ENCODE measurements around the gene AFAP1. TPM values are rescaled to one million over a fixed set of nuclear protein-coding genes. Genes with fewer than 3 reads are reported as not detected.
A peak's percentile ranks its signal among the peaks of the same experiment; 100 is the strongest.

The AFAP1 gene
- total RNA-seq, 1 donor from 2014 or later: 27.8 TPM

DNA sequence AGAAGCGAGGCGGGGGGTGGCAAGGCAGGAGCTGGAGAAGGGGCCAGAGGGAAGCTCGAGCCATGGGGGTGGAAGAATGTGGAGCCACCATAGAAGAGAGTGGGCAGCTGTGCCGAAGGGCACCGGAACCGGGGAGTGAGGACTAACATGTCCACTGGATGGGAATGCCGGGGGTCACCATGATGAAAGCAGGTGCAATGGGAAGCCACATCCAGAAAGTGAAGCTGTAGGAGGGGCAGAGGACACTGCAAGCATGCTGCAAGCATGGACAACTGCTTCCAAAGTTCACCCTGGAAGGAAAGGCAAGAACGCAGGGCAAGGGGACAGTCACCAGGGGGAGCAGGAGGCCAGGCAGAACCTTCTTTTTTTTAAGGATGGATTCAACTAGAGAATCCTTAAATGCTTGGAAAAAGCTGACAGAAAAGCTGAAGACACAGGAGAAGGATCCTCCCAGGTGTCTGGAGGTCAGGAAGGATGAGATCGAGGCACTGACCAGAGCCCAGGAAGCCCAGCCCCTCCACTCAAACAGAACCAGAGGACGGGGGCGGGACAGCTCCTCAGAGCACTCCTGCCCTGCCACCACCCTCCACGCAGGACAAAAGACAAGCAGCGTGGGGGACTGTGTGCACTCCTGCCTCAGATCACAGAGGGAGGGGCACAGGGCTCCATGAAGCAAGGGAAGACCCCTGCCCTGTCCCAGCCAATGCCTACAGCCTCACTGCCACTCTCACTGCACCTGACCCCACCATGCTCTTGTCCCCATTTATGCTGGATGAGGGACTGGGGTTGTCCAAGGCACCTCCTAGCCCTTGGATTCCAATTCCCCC lies 169.2 kb downstream of the AFAP1 start:
- DNase-seq (ENCODE audit: low spot score): peak; percentile 47
- peaks cover 10% of the 10 kb centered on the region for H3K27me3 Mint-ChIP-seq (ENCODE audit: unreplicated experiment)

DNA sequence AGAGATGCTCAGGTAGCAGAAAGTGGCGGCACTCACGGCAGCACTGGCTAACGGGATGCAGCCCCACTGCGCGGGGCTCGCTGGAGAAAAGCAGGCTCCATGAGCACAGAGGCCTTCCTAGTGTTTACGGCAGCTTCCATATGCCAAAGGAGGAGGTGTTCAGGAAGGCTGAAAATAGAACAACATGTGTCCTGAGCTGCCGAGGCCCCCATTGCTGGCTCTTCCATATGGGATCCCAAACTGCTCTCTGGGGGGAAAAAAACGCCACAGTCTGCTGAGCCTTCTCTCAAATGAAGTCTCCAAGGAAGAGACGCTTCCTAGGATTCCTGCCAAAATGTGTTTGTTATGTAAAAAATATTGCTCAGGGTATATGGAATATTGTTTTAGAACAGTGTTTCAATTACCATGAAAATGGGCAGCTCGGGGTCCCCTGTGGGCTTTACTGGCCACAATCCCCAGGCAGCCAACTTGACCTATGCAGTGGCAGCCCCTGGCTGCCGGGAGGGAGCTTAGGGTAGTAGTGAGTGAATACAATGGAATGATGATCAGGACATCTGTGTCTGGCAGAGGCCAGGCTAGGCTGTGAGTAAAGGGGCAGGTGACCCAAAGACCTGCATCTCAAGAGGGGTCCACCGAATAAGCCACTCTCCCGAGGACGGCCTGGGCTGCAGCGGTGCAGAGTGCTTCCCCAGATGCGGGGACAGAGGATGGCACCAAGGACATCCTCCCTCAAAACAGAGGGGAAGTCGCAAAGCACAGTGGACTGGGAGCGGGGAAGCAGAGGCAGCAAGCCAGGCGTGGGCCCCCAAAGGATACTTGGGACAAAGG lies 170.1 kb downstream of the AFAP1 start:
- Mint-ChIP-seq H3K36me3 (ENCODE audit: low read depth, unreplicated experiment) (peaks cover 52% of the 10 kb centered on the region), H3K4me3 (ENCODE audit: unreplicated experiment) (no peak overlapping the region), H3K9me3 (ENCODE audit: unreplicated experiment) (no peaks in the 10 kb centered on the region), H3K4me1 (ENCODE audit: unreplicated experiment) (peaks cover 4% of the 10 kb centered on the region), H3K27me3 (ENCODE audit: unreplicated experiment) (peaks cover 10% of the 10 kb centered on the region), H3K27ac (ENCODE audit: unreplicated experiment) (no peak overlapping the region)
- no peak for DNase-seq (ENCODE audit: low spot score)
- TF ChIP-seq, protein P1, sequence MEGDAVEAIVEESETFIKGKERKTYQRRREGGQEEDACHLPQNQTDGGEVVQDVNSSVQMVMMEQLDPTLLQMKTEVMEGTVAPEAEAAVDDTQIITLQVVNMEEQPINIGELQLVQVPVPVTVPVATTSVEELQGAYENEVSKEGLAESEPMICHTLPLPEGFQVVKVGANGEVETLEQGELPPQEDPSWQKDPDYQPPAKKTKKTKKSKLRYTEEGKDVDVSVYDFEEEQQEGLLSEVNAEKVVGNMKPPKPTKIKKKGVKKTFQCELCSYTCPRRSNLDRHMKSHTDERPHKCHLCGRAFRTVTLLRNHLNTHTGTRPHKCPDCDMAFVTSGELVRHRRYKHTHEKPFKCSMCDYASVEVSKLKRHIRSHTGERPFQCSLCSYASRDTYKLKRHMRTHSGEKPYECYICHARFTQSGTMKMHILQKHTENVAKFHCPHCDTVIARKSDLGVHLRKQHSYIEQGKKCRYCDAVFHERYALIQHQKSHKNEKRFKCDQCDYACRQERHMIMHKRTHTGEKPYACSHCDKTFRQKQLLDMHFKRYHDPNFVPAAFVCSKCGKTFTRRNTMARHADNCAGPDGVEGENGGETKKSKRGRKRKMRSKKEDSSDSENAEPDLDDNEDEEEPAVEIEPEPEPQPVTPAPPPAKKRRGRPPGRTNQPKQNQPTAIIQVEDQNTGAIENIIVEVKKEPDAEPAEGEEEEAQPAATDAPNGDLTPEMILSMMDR (IDR thresholded peaks at IDR 0.05; ENCODE audit: unreplicated experiment): no peak

More for the DNA sequence above, 169.2 kb downstream of the AFAP1 start:
- no peak overlapping the region for H3K27ac Mint-ChIP-seq (ENCODE audit: unreplicated experiment)
- peaks cover 4% of the 10 kb centered on the region for H3K4me1 Mint-ChIP-seq (ENCODE audit: unreplicated experiment)
- H3K4me3 Mint-ChIP-seq (ENCODE audit: unreplicated experiment): no peak overlapping the region
- peaks cover 55% of the 10 kb centered on the region for H3K36me3 Mint-ChIP-seq (ENCODE audit: low read depth, unreplicated experiment)
- TF ChIP-seq, protein P1 (IDR thresholded peaks at IDR 0.05; ENCODE audit: unreplicated experiment): peak; percentile 14
- H3K9me3 Mint-ChIP-seq (ENCODE audit: unreplicated experiment): no peaks in the 10 kb centered on the region

DNA sequence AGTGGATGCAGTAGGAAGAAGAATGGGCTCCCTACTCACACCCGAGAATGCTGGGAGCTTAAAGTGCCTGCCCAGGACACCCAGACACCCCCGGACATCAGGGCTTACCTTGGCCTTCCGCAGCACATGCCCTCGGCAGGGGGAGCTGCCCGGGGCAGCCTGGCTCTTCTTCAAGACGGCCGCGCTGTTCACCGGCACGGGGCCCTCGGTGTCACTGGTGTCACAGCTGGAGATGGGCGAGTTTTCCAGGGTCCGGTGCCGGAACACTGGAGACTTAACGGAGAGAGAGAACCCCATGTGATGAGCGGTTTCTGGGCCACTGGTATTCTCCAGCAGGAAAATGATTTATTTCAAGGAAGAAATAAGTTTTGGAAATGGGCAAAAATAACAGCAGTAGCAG lies 170.9 kb downstream of the AFAP1 start:
- TF ChIP-seq, protein P1 (IDR thresholded peaks at IDR 0.05; ENCODE audit: unreplicated experiment): no peak
- H3K9me3 Mint-ChIP-seq (ENCODE audit: unreplicated experiment): no peaks in the 10 kb centered on the region
- peaks cover 10% of the 10 kb centered on the region for H3K27me3 Mint-ChIP-seq (ENCODE audit: unreplicated experiment)
- H3K36me3 Mint-ChIP-seq (ENCODE audit: low read depth, unreplicated experiment): peaks cover 46% of the 10 kb centered on the region
- peaks cover 4% of the 10 kb centered on the region for H3K4me1 Mint-ChIP-seq (ENCODE audit: unreplicated experiment)
- H3K4me3 Mint-ChIP-seq (ENCODE audit: unreplicated experiment): peak overlapping the region; percentile 59
- no peak for DNase-seq (ENCODE audit: low spot score)
- no peak overlapping the region for H3K27ac Mint-ChIP-seq (ENCODE audit: unreplicated experiment)

DNA sequence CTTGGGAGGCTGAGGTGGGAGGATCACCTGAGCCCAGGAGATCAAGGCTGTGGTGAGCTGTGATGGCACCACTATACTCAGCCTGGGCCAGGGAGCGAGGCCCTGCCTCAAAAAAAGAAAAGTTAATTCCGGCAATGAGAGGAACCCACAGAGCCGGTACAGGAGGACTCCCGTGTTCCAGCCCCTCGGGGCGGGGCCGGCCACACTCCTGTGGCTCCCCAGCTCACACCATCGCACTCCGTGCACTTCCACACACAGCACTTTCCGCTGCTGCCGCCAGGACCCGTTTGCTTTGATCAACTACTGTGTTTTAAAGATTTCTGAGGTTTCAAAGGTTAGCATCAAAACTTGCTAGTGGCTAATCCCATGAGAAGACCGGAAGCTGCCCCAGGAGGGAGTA lies 171.7 kb downstream of the AFAP1 start:
- Mint-ChIP-seq H3K27me3 (ENCODE audit: unreplicated experiment) (peaks cover 8% of the 10 kb centered on the region), H3K9me3 (ENCODE audit: unreplicated experiment) (no peaks in the 10 kb centered on the region)
- no peak for DNase-seq (ENCODE audit: low spot score)

More for the DNA sequence above, 171.7 kb downstream of the AFAP1 start:
- Mint-ChIP-seq H3K27ac (ENCODE audit: unreplicated experiment) (no peak overlapping the region), H3K36me3 (ENCODE audit: low read depth, unreplicated experiment) (peaks cover 38% of the 10 kb centered on the region), H3K4me3 (ENCODE audit: unreplicated experiment) (no peak overlapping the region), H3K4me1 (ENCODE audit: unreplicated experiment) (peaks cover 2% of the 10 kb centered on the region)
- TF ChIP-seq, protein P1 (IDR thresholded peaks at IDR 0.05; ENCODE audit: unreplicated experiment): no peak

Data from endothelial cell (in vitro differentiated cells).